ENCODE measurements around the gene DMRT3. TPM values are rescaled to one million over a fixed set of nuclear protein-coding genes. Genes with fewer than 3 reads are reported as not detected.

Gene DMRT3
- total RNA-seq, 2 experiments from 2014 or later = not detected

GRCh38 chr9:1005043-1005667 lies 28.7 kb downstream of the DMRT3 start:
- Mint-ChIP-seq H3K4me1 (ENCODE audit: low read depth) (peaks cover 3% of the 10 kb centered on the region), H3K4me3 (no peak overlapping the region), H3K27ac (no peak overlapping the region), H3K9me3 (no peaks in the 10 kb centered on the region), H3K27me3 (peaks cover 35% of the 10 kb centered on the region), H3K36me3 (ENCODE audit: low read depth) (no peaks in the 10 kb centered on the region)
- TF ChIP-seq CTCF (IDR thresholded peaks at IDR 0.05) = peak; percentile 43
- peak; percentile 38 for DNase-seq
- intact Hi-C loops (cut with micrococcal nuclease) = loop anchor here (5.0 to 10.0 kb wide), 2 partner anchors 113 to 390 kb away; no protein-coding TSS in a partner anchor
- ChIA-PET POLR2A (no interaction called here), CTCF (interaction anchor here (0.6 to 2.1 kb wide), 10 partner anchors 67 to 664 kb away, joined by 3 to 17 read pairs (median 3); no protein-coding TSS in a partner anchor)
- ATAC-seq = peak; percentile 35

- H3K4me3 Mint-ChIP-seq = no peak overlapping the region
- H3K9me3 Mint-ChIP-seq = no peaks in the 10 kb centered on the region
- ChIA-PET POLR2A (no interaction called here), CTCF (interaction anchor here (1.3 kb wide), 1 partner anchor 114 kb away, joined by 6 read pairs; no protein-coding TSS in a partner anchor)
- ATAC-seq = no peak
- no peaks in the 10 kb centered on the region for H3K36me3 Mint-ChIP-seq (ENCODE audit: low read depth)
- no peak for DNase-seq
- no peak overlapping the region for H3K27ac Mint-ChIP-seq
- intact Hi-C loops (cut with micrococcal nuclease) = loop anchor here (5.0 to 10.0 kb wide), 2 partner anchors 115 to 393 kb away; no protein-coding TSS in a partner anchor
- peaks cover 36% of the 10 kb centered on the region for H3K27me3 Mint-ChIP-seq
- TF ChIP-seq CTCF (IDR thresholded peaks at IDR 0.05) = no peak
- peaks cover 3% of the 10 kb centered on the region for H3K4me1 Mint-ChIP-seq (ENCODE audit: low read depth)
Measured at GRCh38 chr9:1007312-1007711, 30.9 kb downstream of the DMRT3 start.

- no peak overlapping the region for H3K4me3 Mint-ChIP-seq
- DNase-seq (no peak), ATAC-seq (no peak)
- ChIA-PET CTCF (interaction anchor here (0.7 to 4.2 kb wide), 6 partner anchors 11 to 115 kb away, joined by 4 to 41 read pairs (median 14); no protein-coding TSS in a partner anchor), POLR2A (no interaction called here)
- peaks cover 36% of the 10 kb centered on the region for H3K27me3 Mint-ChIP-seq
- no peak for TF ChIP-seq CTCF (IDR thresholded peaks at IDR 0.05)
- H3K36me3 Mint-ChIP-seq (ENCODE audit: low read depth) = no peaks in the 10 kb centered on the region
- H3K4me1 Mint-ChIP-seq (ENCODE audit: low read depth) = peaks cover 3% of the 10 kb centered on the region
- no peak overlapping the region for H3K27ac Mint-ChIP-seq
- H3K9me3 Mint-ChIP-seq = no peaks in the 10 kb centered on the region
- intact Hi-C loops (cut with micrococcal nuclease) = loop anchor here (5.0 to 10.0 kb wide), 2 partner anchors 116 to 393 kb away; no protein-coding TSS in a partner anchor
Measured at GRCh38 chr9:1008216-1008615, 31.8 kb downstream of the DMRT3 start.

- TF ChIP-seq CTCF (IDR thresholded peaks at IDR 0.05) = peak; percentile 89
- peaks cover 3% of the 10 kb centered on the region for H3K4me1 Mint-ChIP-seq (ENCODE audit: low read depth)
- ChIA-PET POLR2A (no interaction called here), CTCF (interaction anchor here (0.6 to 4.2 kb wide), 39 partner anchors 9 to 509 kb away, joined by 3 to 41 read pairs (median 4); no protein-coding TSS in a partner anchor)
- H3K27me3 Mint-ChIP-seq = peaks cover 34% of the 10 kb centered on the region
- H3K27ac Mint-ChIP-seq = no peak overlapping the region
- intact Hi-C loops (cut with micrococcal nuclease) = loop anchor here (5.0 to 10.0 kb wide), 2 partner anchors 117 to 394 kb away; no protein-coding TSS in a partner anchor
- H3K9me3 Mint-ChIP-seq = no peaks in the 10 kb centered on the region
- DNase-seq = peak; percentile 82
- H3K4me3 Mint-ChIP-seq = no peak overlapping the region
- ATAC-seq = peak; percentile 99
- H3K36me3 Mint-ChIP-seq (ENCODE audit: low read depth) = no peaks in the 10 kb centered on the region
Measured at GRCh38 chr9:1009101-1009707, 32.7 kb downstream of the DMRT3 start.

GRCh38 chr9:1013021-1013420 lies 36.6 kb downstream of the DMRT3 start:
- ATAC-seq (no peak), DNase-seq (no peak)
- H3K9me3 Mint-ChIP-seq = no peaks in the 10 kb centered on the region
- H3K27ac Mint-ChIP-seq = no peak overlapping the region
- H3K27me3 Mint-ChIP-seq = peaks cover 26% of the 10 kb centered on the region
- H3K4me3 Mint-ChIP-seq = no peak overlapping the region
- no peaks in the 10 kb centered on the region for H3K4me1 Mint-ChIP-seq (ENCODE audit: low read depth)
- no peak for TF ChIP-seq CTCF (IDR thresholded peaks at IDR 0.05)
- H3K36me3 Mint-ChIP-seq (ENCODE audit: low read depth) = no peaks in the 10 kb centered on the region
- ChIA-PET CTCF (no interaction called here), POLR2A (no interaction called here)
- intact Hi-C loops (cut with micrococcal nuclease) = no loop called here
